Raji (cell line): ENCODE data around the gene CCDC154.

Source experiments
- POLR2A ChIP-seq: IDR thresholded peaks from 2 replicates; pipeline ENCODE4 v1.6.1; 2011; ENCODE audit warnings: low read depth, low read length, control low read depth; ENCODE audit not compliant: insufficient read depth

Gene CCDC154

GRCh38 chr16:1436731-1437355, 7.5 kb downstream of the CCDC154 start:
- no peak for TF ChIP-seq POLR2A

GRCh38 chr16:1435921-1436697, 8.2 kb downstream of the CCDC154 start:
- TF ChIP-seq POLR2A = no peak

GRCh38 chr16:1434644-1435592, 9.4 kb downstream of the CCDC154 start:
- TF ChIP-seq POLR2A = no peak

DNA sequence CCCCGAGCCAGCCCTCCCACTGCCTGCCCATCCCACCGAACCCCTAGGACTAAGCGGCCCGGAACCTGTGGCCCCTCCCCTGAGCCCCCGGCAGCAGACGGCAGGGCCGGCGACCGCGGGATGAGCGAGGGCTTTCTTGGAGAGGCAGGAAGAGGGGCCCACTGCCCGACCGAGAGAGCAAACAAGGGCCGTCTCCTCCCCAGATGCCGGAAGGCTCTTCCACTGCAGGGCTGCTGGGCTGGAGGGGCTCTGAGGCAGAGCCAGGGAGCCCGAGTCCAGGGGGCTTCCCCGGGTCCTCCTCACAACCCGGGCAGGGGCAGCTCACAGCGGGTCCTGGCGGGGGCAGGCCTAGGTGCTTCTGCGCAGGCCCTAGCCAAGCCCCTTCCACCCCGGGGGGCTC, 10.6 kb downstream of the CCDC154 start:
- no peak for TF ChIP-seq POLR2A

GRCh38 chr16:1433263-1433560, 11.1 kb downstream of the CCDC154 start:
- TF ChIP-seq POLR2A = no peak

- TF ChIP-seq POLR2A = no peak
These were observed 11.7 kb downstream of the CCDC154 start for GRCh38 chr16:1432388-1433262.

GRCh38 chr16:1431497-1432270, 12.7 kb downstream of the CCDC154 start:
- no peak for TF ChIP-seq POLR2A

DNA sequence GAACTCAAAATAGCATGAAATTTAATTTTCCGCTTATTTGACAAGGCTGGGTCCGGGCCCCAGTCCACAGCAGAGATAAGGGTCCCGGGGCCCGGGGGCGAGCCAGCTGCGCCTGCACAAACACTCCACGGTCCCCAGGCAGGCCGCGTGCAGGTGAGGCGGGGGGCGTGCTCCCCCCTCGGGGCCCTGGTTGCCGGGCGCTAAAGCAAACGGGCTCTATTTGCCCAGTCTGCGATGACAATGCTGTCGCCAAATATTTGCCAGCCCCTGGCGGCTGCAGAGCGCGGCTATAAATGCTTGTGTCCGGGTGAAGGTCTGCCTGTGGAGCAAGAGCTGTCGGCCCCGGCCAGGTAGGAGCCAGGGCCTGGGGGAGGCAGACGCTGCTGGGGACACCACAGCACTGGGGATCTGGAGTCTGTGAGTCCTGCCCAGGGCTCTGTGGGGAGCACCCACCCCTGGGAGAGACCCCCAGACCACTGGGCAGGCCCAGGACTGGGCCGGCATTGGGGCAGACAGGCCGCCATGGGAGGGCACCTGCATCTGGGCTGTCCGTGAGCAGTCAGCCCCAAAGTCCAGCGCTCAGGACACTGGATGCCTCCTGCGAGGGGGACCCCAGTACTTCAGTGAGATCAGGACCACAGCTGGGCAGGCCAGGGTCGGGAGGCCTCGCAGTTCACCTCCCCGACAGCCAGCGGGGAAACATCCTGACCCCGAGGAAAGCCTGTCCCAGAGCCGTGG, 13.4 kb downstream of the CCDC154 start, which contains the start of gene PERCC1:
Gene PERCC1, plus strand, starts transcription at position 320 of the 738 bp plus-strand sequence. CDS start 1,516 bp downstream, outside the sequence.
- no peak for TF ChIP-seq POLR2A

GRCh38 chr16:1430214-1430758, 14.1 kb downstream of the CCDC154 start:
- TF ChIP-seq POLR2A = no peak

- TF ChIP-seq POLR2A = no peak
These were observed 14.7 kb downstream of the CCDC154 start for GRCh38 chr16:1429631-1430030.

- TF ChIP-seq POLR2A = no peak
These were observed 15.3 kb downstream of the CCDC154 start for GRCh38 chr16:1429012-1429411.

DNA sequence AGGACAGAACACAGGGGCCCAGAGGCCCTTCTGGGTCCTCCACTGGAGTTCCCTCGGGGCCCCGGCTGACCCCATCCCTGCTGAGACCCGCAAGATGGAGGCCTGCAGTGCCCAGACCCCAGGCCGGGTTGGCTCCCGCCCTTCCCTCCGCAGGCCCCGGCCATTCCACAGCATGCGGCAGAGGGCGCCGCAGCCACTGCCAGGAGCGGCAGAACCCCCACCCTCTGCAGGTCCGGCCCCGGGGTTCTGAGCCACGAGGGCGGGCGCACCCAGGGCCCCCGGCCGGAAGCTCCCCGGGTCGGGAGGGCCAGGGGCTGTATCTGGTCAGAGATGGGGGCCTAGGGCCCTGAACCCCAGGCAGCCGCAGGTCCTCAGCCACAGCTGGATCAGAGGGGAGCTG, 15.8 kb downstream of the CCDC154 start:
- TF ChIP-seq POLR2A = no peak
